Testis (tissue), 2 donors: ENCODE measurements around the gene TCF7.

Experiments
- CTCF ChIP-seq, 3 experiments: fragments of 450-650 bp in 2 of 3; fragments of 200-600 bp in 1 of 3; sonication (generic) in 1 of 3; IDR thresholded peaks; one replicate each; pipeline ENCODE4 v1.5.1; 2016 to 2019; ENCODE audit warnings: antibody characterized with exemption in 3 of 3, mild to moderate bottlenecking in 2 of 3, moderate library complexity in 1 of 3
- POLR2A ChIP-seq: fragments of 450-650 bp; IDR thresholded peaks from one replicate; pipeline ENCODE4 v1.6.1; 2017; ENCODE audit warnings: antibody characterized with exemption, mild to moderate bottlenecking, moderate library complexity

- TF ChIP-seq CTCF (IDR thresholded peaks at IDR 0.05) = no peak
- TF ChIP-seq POLR2A = no peak
Measured at GRCh38 chr5:134129411-134130238, 15.1 kb downstream of the TCF7 start.
